WTC11 (cell line): ENCODE measurements around the gene CEP76. TPM values are rescaled to one million over a fixed set of nuclear protein-coding genes. Genes with fewer than 3 reads are reported as not detected.

Source experiments
- ATAC-seq: fragments of 200-7000 bp; cut with Tn5 transposase; 2 replicates; pipeline ENCODE4 v1.10.0; 2021; ENCODE audit warnings: mild to moderate bottlenecking, moderate library complexity
- CTCF ChIA-PET: fragments of 300-600 bp; sonication (Branson Sonifier 250); formaldehyde crosslinking; loops from one replicate; lab custom pipeline; 2021; ENCODE audit warnings: antibody characterized with exemption; lab: Charles Lee
- POLR2A ChIA-PET: fragments of 350-600 bp; sonication (Branson Sonifier 250); formaldehyde crosslinking; loops from one replicate; lab custom pipeline; 2021; ENCODE audit warnings: antibody characterized with exemption; lab: Charles Lee
- DNase-seq: peaks from one replicate; pipeline ENCODE4 v3.0.0; 2021; ENCODE audit warnings: low spot score
- H3K27ac Mint-ChIP-seq: 2 replicates; pipeline ENCODE4 v1.8.0; 2021; ENCODE audit warnings: mixed read lengths
- H3K27me3 Mint-ChIP-seq: 2 replicates; pipeline ENCODE4 v1.8.0; 2021; ENCODE audit warnings: low read depth, mild to moderate bottlenecking, moderate library complexity, mixed read lengths
- H3K36me3 Mint-ChIP-seq: 2 replicates; pipeline ENCODE4 v1.8.0; 2021; ENCODE audit warnings: mixed read lengths
- H3K4me1 Mint-ChIP-seq: 2 replicates; pipeline ENCODE4 v1.8.0; 2022; ENCODE audit warnings: mixed read lengths
- H3K4me3 Mint-ChIP-seq: 2 replicates; pipeline ENCODE4 v1.8.0; 2021; ENCODE audit warnings: mild to moderate bottlenecking, moderate library complexity, mixed read lengths
- H3K9me3 Mint-ChIP-seq: 2 replicates; pipeline ENCODE4 v1.8.0; 2021; ENCODE audit warnings: mixed read lengths
- ARID4B ChIP-seq: sonication (generic); formaldehyde crosslinking; IDR thresholded peaks from 2 replicates; pipeline ENCODE4 v1.8.0; 2023; ENCODE audit warnings: missing genetic modification reagents, mild to moderate bottlenecking, borderline replicate concordance
- ATF3 ChIP-seq: sonication (generic); formaldehyde crosslinking; conservative IDR thresholded peaks from 2 replicates; pipeline ENCODE4 v1.8.1; 2022; ENCODE audit warnings: mild to moderate bottlenecking, missing genetic modification reagents
- CBFB ChIP-seq: sonication (generic); formaldehyde crosslinking; IDR thresholded peaks from 2 replicates; pipeline ENCODE4 v1.8.1; 2022; ENCODE audit warnings: mild to moderate bottlenecking, low read depth, missing genetic modification reagents
- CTCF ChIP-seq: fragments of 200-600 bp; IDR thresholded peaks from 2 replicates; pipeline ENCODE4 v1.8.0; 2022; ENCODE audit warnings: antibody characterized with exemption
- E2F1 ChIP-seq: sonication (generic); formaldehyde crosslinking; IDR thresholded peaks from 2 replicates; pipeline ENCODE4 v1.8.0; 2022; ENCODE audit warnings: mild to moderate bottlenecking, missing genetic modification reagents
- E2F4 ChIP-seq: sonication (generic); formaldehyde crosslinking; IDR thresholded peaks from 2 replicates; pipeline ENCODE4 v1.8.1; 2022; ENCODE audit warnings: low read depth, mild to moderate bottlenecking, moderate library complexity, missing genetic modification reagents, borderline replicate concordance
- EMX1 ChIP-seq: fragments of 250-450 bp; sonication (Bioruptor Pico); IDR thresholded peaks from 2 replicates; pipeline ENCODE4 v1.8.0; 2021; ENCODE audit warnings: mild to moderate bottlenecking
- FOXP4 ChIP-seq: sonication (generic); formaldehyde crosslinking; IDR thresholded peaks from 2 replicates; pipeline ENCODE4 v1.8.0; 2022; ENCODE audit warnings: mild to moderate bottlenecking, missing genetic modification reagents
- GABPB1 ChIP-seq: sonication (generic); formaldehyde crosslinking; IDR thresholded peaks from 2 replicates; pipeline ENCODE4 v1.8.1; 2023; ENCODE audit warnings: mild to moderate bottlenecking, missing genetic modification reagents
- GRHL2 ChIP-seq: fragments of 250-450 bp; sonication (Bioruptor Pico); IDR thresholded peaks from 2 replicates; pipeline ENCODE4 v1.8.0; 2022; ENCODE audit warnings: mild to moderate bottlenecking, moderate library complexity; ENCODE audit not compliant: insufficient replicate concordance, severe bottlenecking
- HMGA2 ChIP-seq: fragments of 250-450 bp; sonication (Bioruptor Pico); IDR thresholded peaks from 2 replicates; pipeline ENCODE4 v1.4.0; 2021; ENCODE audit warnings: mild to moderate bottlenecking, moderate library complexity
- IRF1 ChIP-seq: sonication (generic); formaldehyde crosslinking; IDR thresholded peaks from 2 replicates; pipeline ENCODE4 v1.8.0; 2023; ENCODE audit warnings: missing genetic modification reagents
- IRF2 ChIP-seq: sonication (generic); formaldehyde crosslinking; IDR thresholded peaks from 2 replicates; pipeline ENCODE4 v1.8.0; 2022; ENCODE audit warnings: low read depth, missing genetic modification reagents, borderline replicate concordance
- MLX ChIP-seq: sonication (generic); formaldehyde crosslinking; IDR thresholded peaks from 2 replicates; pipeline ENCODE4 v1.8.1; 2023; ENCODE audit warnings: mild to moderate bottlenecking, missing genetic modification reagents, moderate library complexity
- MXD4 ChIP-seq: fragments of 250-450 bp; sonication (Bioruptor Pico); IDR thresholded peaks from 2 replicates; pipeline ENCODE4 v1.8.0; 2021; ENCODE audit warnings: mild to moderate bottlenecking, moderate library complexity, borderline replicate concordance
- NFATC4 ChIP-seq: fragments of 250-450 bp; sonication (Bioruptor Pico); IDR thresholded peaks from 2 replicates; pipeline ENCODE4 v1.9.0; 2021; ENCODE audit warnings: mild to moderate bottlenecking
- NR1H2 ChIP-seq: sonication (generic); formaldehyde crosslinking; IDR thresholded peaks from 2 replicates; pipeline ENCODE4 v1.9.0; 2021; ENCODE audit warnings: mild to moderate bottlenecking, moderate library complexity, missing genetic modification reagents
- SMAD3 ChIP-seq: sonication (generic); formaldehyde crosslinking; IDR thresholded peaks from 2 replicates; pipeline ENCODE4 v1.8.0; 2022; ENCODE audit warnings: missing genetic modification reagents, mild to moderate bottlenecking, borderline replicate concordance
- ZBTB21 ChIP-seq: sonication (generic); formaldehyde crosslinking; IDR thresholded peaks from 2 replicates; pipeline ENCODE4 v1.8.1; 2023; ENCODE audit warnings: mild to moderate bottlenecking, missing genetic modification reagents, borderline replicate concordance
- total RNA-seq: library from RNA; stranded (reverse); gene quantifications from 3 replicates; pipeline ENCODE4 v1.2.3, GENCODE V29; 2021

The CEP76 gene
- total RNA-seq, 1 experiment from 2014 or later = 16.9 TPM

GRCh38 chr18:12750715-12751502, 48.4 kb upstream of the CEP76 start:
- H3K27ac Mint-ChIP-seq = no peak overlapping the region
- H3K9me3 Mint-ChIP-seq = no peaks in the 10 kb centered on the region
- no peak for TF ChIP-seq ARID4B (CRISPR knock-in tag)
- TF ChIP-seq FOXP4 (CRISPR knock-in tag) = no peak
- no peak for TF ChIP-seq GRHL2 (CRISPR knock-in tag)
- no peak for TF ChIP-seq MXD4 (CRISPR knock-in tag)
- TF ChIP-seq IRF2 (CRISPR knock-in tag) = no peak
- no peak for TF ChIP-seq MLX (CRISPR knock-in tag)
- TF ChIP-seq ATF3 (CRISPR knock-in tag) = no peak
- no peak for TF ChIP-seq ZBTB21
- no peak for TF ChIP-seq HMGA2 (CRISPR knock-in tag)
- no peak for TF ChIP-seq IRF1
- TF ChIP-seq NR1H2 = no peak
- TF ChIP-seq E2F4 = no peak
- no peak for TF ChIP-seq GABPB1 (CRISPR knock-in tag)
- no peak for TF ChIP-seq EMX1 (CRISPR knock-in tag)
- no peak for TF ChIP-seq SMAD3 (CRISPR knock-in tag)
- TF ChIP-seq NFATC4 (CRISPR knock-in tag) = no peak
- no peak for TF ChIP-seq CTCF
- no peak for TF ChIP-seq CBFB (CRISPR knock-in tag)
- TF ChIP-seq E2F1 (CRISPR knock-in tag) = no peak
- H3K36me3 Mint-ChIP-seq = no peaks in the 10 kb centered on the region
- ATAC-seq = no peak
- no peak overlapping the region for H3K4me3 Mint-ChIP-seq
- ChIA-PET CTCF (interaction anchor here (0.7 to 2.5 kb wide), 4 partner anchors 16 to 183 kb away, joined by 3 to 7 read pairs (median 4); no protein-coding TSS in a partner anchor), POLR2A (no interaction called here)
- no peaks in the 10 kb centered on the region for H3K4me1 Mint-ChIP-seq
- DNase-seq = no peak
- H3K27me3 Mint-ChIP-seq = no peaks in the 10 kb centered on the region
